OCI-LY1 (cell line): ENCODE data around the gene LSAMP.

Source experiments
- H2AFZ ChIP-seq: fragments of 200-600 bp; sonication (generic), shearing (Covaris generic); 2 replicates; pipeline ENCODE4 v1.6.0; 2014; ENCODE audit warnings: antibody characterized with exemption, mild to moderate bottlenecking, low read length
- H3F3A ChIP-seq: fragments of 200-600 bp; sonication (generic), shearing (Covaris generic); 2 replicates; pipeline ENCODE4 v1.6.0; 2014; ENCODE audit warnings: mild to moderate bottlenecking, antibody characterized with exemption, low read length, moderate library complexity; ENCODE audit not compliant: insufficient read depth
- H3K27ac ChIP-seq: fragments of 200-600 bp; sonication (generic); 2 replicates; pipeline ENCODE4 v1.5.1; 2014; ENCODE audit warnings: low read length, mixed run types, mild to moderate bottlenecking, low read depth; ENCODE audit not compliant: poor library complexity, severe bottlenecking
- H3K27me3 ChIP-seq: fragments of 200-600 bp; sonication (generic); 2 replicates; pipeline ENCODE4 v1.6.0; 2014; ENCODE audit warnings: antibody characterized with exemption, mild to moderate bottlenecking, low read length, moderate library complexity; ENCODE audit not compliant: insufficient read depth
- H3K36me3 ChIP-seq: fragments of 200-600 bp; sonication (generic); 2 replicates; pipeline ENCODE4 v1.6.1; 2014; ENCODE audit warnings: mild to moderate bottlenecking, antibody characterized with exemption, low read length, moderate library complexity, mixed read lengths; ENCODE audit not compliant: insufficient read depth
- H3K4me1 ChIP-seq: fragments of 200-600 bp; sonication (generic); 2 replicates; pipeline ENCODE4 v1.5.1; 2014; ENCODE audit warnings: mild to moderate bottlenecking, low read length, moderate library complexity; ENCODE audit not compliant: insufficient read depth, severe bottlenecking
- H3K4me2 ChIP-seq: fragments of 200-600 bp; sonication (generic), shearing (Covaris generic); 2 replicates; pipeline ENCODE4 v1.6.1; 2014; ENCODE audit warnings: low read length
- H3K4me3 ChIP-seq: fragments of 200-600 bp; sonication (generic); 2 replicates; pipeline ENCODE4 v1.5.1; 2014; ENCODE audit warnings: low read length, low read depth, mild to moderate bottlenecking, mixed read lengths; ENCODE audit not compliant: poor library complexity, severe bottlenecking
- H3K79me2 ChIP-seq: fragments of 200-600 bp; shearing (Covaris generic); 2 replicates; pipeline ENCODE4 v1.6.1; 2016; ENCODE audit warnings: mixed run types, low read length, mixed read lengths; ENCODE audit not compliant: insufficient read depth
- H3K9ac ChIP-seq: fragments of 200-600 bp; sonication (generic), shearing (Covaris generic); 2 replicates; pipeline ENCODE4 v1.6.1; 2014; ENCODE audit warnings: mild to moderate bottlenecking, low read length, mixed read lengths
- H3K9me2 ChIP-seq: fragments of 200-600 bp; sonication (generic), shearing (Covaris generic); 2 replicates; pipeline ENCODE4 v1.6.1; 2014; ENCODE audit warnings: low read depth, mild to moderate bottlenecking, low read length, mixed read lengths
- H3K9me3 ChIP-seq: fragments of 200-600 bp; shearing (Covaris generic); 2 replicates; pipeline ENCODE4 v1.6.1; 2014; ENCODE audit warnings: low read length, mixed read lengths
- H4K20me1 ChIP-seq: fragments of 200-600 bp; sonication (generic), shearing (Covaris generic); 2 replicates; pipeline ENCODE4 v1.6.0; 2016; ENCODE audit warnings: mild to moderate bottlenecking, low read length; ENCODE audit not compliant: insufficient read depth
- CTCF ChIP-seq: fragments of 200-600 bp; sonication (generic), shearing (Covaris generic); IDR thresholded peaks from 2 replicates; pipeline ENCODE4 v1.5.1; 2017; ENCODE audit warnings: mild to moderate bottlenecking, antibody characterized with exemption, low read length, moderate library complexity, mixed read lengths
- EZH2 ChIP-seq: fragments of 200-600 bp; sonication (generic), shearing (Covaris generic); IDR thresholded peaks from 2 replicates; pipeline ENCODE4 v1.8.0; 2017; ENCODE audit warnings: borderline replicate concordance, mixed run types, mild to moderate bottlenecking, antibody characterized with exemption, low read length, moderate library complexity, mixed read lengths

LSAMP gene

GRCh38 chr3:115989684-115990421 is 455.4 kb downstream of the LSAMP start:
- Histone ChIP-seq H3K79me2 (no peaks in the 10 kb centered on the region), H3K9me3 (no peaks in the 10 kb centered on the region), H3K4me1 (no peaks in the 10 kb centered on the region), H4K20me1 (no peaks in the 10 kb centered on the region), H3K27me3 (no peaks in the 10 kb centered on the region), H2AFZ (no peak overlapping the region), H3F3A (no peaks in the 10 kb centered on the region), H3K36me3 (no peaks in the 10 kb centered on the region), H3K4me2 (no peak overlapping the region), H3K27ac (no peak overlapping the region), H3K9ac (no peak overlapping the region), H3K4me3 (no peak overlapping the region), H3K9me2 (no peaks in the 10 kb centered on the region)
- no peak for TF ChIP-seq EZH2
- no peak for TF ChIP-seq CTCF

- Histone ChIP-seq H3K9me3 (no peaks in the 10 kb centered on the region), H3K9ac (no peak overlapping the region), H3K27ac (no peak overlapping the region), H3K36me3 (no peaks in the 10 kb centered on the region), H3K9me2 (no peaks in the 10 kb centered on the region), H4K20me1 (no peaks in the 10 kb centered on the region), H3K4me1 (no peaks in the 10 kb centered on the region), H3K79me2 (no peaks in the 10 kb centered on the region), H3F3A (no peaks in the 10 kb centered on the region), H3K27me3 (no peaks in the 10 kb centered on the region), H3K4me3 (no peak overlapping the region), H2AFZ (no peak overlapping the region), H3K4me2 (no peak overlapping the region)
- TF ChIP-seq CTCF = peak; percentile 29; the same call in 1 of the 2 replicates
- TF ChIP-seq EZH2 = no peak
Measured at GRCh38 chr3:115986555-115987207, 458.6 kb downstream of the LSAMP start.

GRCh38 chr3:115982629-115983028 is 462.7 kb downstream of the LSAMP start:
- Histone ChIP-seq H3K9me3 (no peaks in the 10 kb centered on the region), H3K27ac (no peak overlapping the region), H2AFZ (no peak overlapping the region), H3K36me3 (no peaks in the 10 kb centered on the region), H3K9ac (no peak overlapping the region), H3K27me3 (no peaks in the 10 kb centered on the region), H3K79me2 (no peaks in the 10 kb centered on the region), H3K4me1 (no peaks in the 10 kb centered on the region), H3K4me2 (no peak overlapping the region), H4K20me1 (no peaks in the 10 kb centered on the region), H3K9me2 (no peaks in the 10 kb centered on the region), H3K4me3 (no peak overlapping the region), H3F3A (no peaks in the 10 kb centered on the region)
- TF ChIP-seq CTCF (no peak), EZH2 (no peak)
